ENCODE measurements around the gene CTDSP1.

CTDSP1 gene

DNA sequence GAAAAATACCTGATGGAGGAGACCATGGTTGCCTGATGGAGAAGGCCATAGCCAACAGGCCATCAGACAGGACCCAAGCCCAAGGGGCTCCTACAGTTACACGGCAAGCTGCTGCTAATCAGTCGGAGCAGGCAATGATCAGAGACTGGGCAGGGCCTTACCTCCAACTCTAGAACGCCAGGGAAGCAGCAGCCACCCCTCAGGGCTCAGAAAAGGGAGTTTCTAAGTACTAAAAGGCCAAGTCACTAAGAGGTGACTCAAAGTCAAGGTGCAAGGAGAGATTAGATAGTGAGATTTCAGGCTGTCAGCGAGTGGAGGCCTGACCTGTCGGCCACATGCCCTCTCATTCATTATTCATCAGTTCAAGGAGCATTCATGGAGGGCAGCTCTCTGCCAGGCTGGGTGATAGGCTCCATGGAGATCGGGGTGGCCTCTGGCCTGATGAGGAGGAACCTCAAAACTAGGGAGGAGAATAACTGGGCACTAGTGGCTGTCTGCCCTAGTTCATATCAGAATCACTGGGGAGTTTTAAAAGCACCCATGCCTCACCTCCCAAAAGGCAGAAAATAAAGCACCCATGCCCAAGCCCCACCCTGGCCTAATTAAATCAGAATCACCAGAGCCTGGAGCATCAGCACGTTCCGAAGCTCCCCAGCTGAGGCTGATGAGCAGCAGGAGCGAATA, 22.9 kb downstream of the CTDSP1 start:
- no peak for DNase-seq
- H3K36me3 ChIP-seq (ENCODE audit: control insufficient read depth, insufficient read depth, low read length), result no peaks in the 10 kb centered on the region
- H3K27ac ChIP-seq (ENCODE audit: insufficient read depth, low read length, poor library complexity, severe bottlenecking), result no peak overlapping the region
- H3K4me3 ChIP-seq (ENCODE audit: insufficient read depth, low read depth, low read length, poor library complexity, severe bottlenecking), result no peak overlapping the region
- no peaks in the 10 kb centered on the region for H3K4me1 ChIP-seq (ENCODE audit: control insufficient read depth, insufficient read depth, low read length, poor library complexity, severe bottlenecking)
- no peaks in the 10 kb centered on the region for H3K9me3 ChIP-seq (ENCODE audit: control insufficient read depth, low read length)
- H3K27me3 ChIP-seq (replicated peaks; ENCODE audit: control insufficient read depth, insufficient read depth, low read length, poor library complexity, severe bottlenecking), result no peaks in the 10 kb centered on the region

DNA sequence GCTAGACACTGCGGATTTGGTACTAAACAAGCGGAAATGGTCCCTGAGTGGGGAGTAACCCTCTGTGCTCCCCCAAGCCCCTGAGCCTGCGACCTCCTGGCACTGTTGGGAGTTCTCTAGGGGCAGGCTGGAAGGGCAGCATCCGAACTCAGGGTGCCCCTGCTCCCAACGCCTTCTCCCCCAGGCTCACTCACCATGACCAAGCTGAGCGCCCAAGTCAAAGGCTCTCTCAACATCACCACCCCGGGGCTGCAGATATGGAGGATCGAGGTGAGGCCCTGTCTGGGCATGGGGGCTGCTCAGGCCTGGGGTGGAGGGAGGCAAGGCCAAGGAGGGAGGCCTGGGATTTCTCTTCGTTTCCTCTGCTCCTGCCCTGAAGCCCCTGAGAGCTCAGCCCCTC, 23.9 kb downstream of the CTDSP1 start:
- H3K4me1 ChIP-seq (ENCODE audit: control insufficient read depth, insufficient read depth, low read length, poor library complexity, severe bottlenecking), result no peaks in the 10 kb centered on the region
- no peaks in the 10 kb centered on the region for H3K27me3 ChIP-seq (replicated peaks; ENCODE audit: control insufficient read depth, insufficient read depth, low read length, poor library complexity, severe bottlenecking)
- H3K9me3 ChIP-seq (ENCODE audit: control insufficient read depth, low read length), result no peaks in the 10 kb centered on the region
- DNase-seq, result no peak
- no peak overlapping the region for H3K4me3 ChIP-seq (ENCODE audit: insufficient read depth, low read depth, low read length, poor library complexity, severe bottlenecking)
- no peaks in the 10 kb centered on the region for H3K36me3 ChIP-seq (ENCODE audit: control insufficient read depth, insufficient read depth, low read length)
- H3K27ac ChIP-seq (ENCODE audit: insufficient read depth, low read length, poor library complexity, severe bottlenecking), result no peak overlapping the region

DNA sequence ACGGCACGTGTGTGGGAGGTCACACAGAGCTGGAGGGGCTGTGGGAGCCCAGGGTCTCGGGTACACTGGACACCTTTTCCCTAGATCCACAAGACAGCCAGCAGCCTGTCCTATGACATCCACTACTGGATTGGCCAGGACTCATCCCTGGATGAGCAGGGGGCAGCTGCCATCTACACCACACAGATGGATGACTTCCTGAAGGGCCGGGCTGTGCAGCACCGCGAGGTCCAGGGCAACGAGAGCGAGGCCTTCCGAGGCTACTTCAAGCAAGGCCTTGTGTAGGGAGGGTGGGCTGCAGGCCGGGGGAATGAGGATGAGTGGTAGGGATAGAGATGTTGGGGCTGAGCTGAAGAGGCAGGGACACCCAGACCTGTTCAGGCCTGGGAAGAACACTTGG, 25.9 kb downstream of the CTDSP1 start:
- Histone ChIP-seq H3K9me3 (ENCODE audit: control insufficient read depth, low read length) (no peaks in the 10 kb centered on the region), H3K4me1 (ENCODE audit: control insufficient read depth, insufficient read depth, low read length, poor library complexity, severe bottlenecking) (no peaks in the 10 kb centered on the region), H3K27ac (ENCODE audit: insufficient read depth, low read length, poor library complexity, severe bottlenecking) (no peak overlapping the region), H3K27me3 (replicated peaks; ENCODE audit: control insufficient read depth, insufficient read depth, low read length, poor library complexity, severe bottlenecking) (no peaks in the 10 kb centered on the region), H3K4me3 (ENCODE audit: insufficient read depth, low read depth, low read length, poor library complexity, severe bottlenecking) (no peak overlapping the region), H3K36me3 (ENCODE audit: control insufficient read depth, insufficient read depth, low read length) (no peaks in the 10 kb centered on the region)
- DNase-seq, result no peak

GRCh38 chr2:218427741-218428140, 28.1 kb downstream of the CTDSP1 start:
- Histone ChIP-seq H3K4me1 (ENCODE audit: control insufficient read depth, insufficient read depth, low read length, poor library complexity, severe bottlenecking) (no peaks in the 10 kb centered on the region), H3K27me3 (replicated peaks; ENCODE audit: control insufficient read depth, insufficient read depth, low read length, poor library complexity, severe bottlenecking) (no peaks in the 10 kb centered on the region), H3K27ac (ENCODE audit: insufficient read depth, low read length, poor library complexity, severe bottlenecking) (no peak overlapping the region), H3K4me3 (ENCODE audit: insufficient read depth, low read depth, low read length, poor library complexity, severe bottlenecking) (no peak overlapping the region), H3K9me3 (ENCODE audit: control insufficient read depth, low read length) (no peaks in the 10 kb centered on the region), H3K36me3 (ENCODE audit: control insufficient read depth, insufficient read depth, low read length) (no peaks in the 10 kb centered on the region)
- DNase-seq, result no peak

GRCh38 chr2:218428846-218429558, 29.3 kb downstream of the CTDSP1 start:
- DNase-seq, result no peak
- H3K27ac ChIP-seq (ENCODE audit: insufficient read depth, low read length, poor library complexity, severe bottlenecking), result no peak overlapping the region
- no peak overlapping the region for H3K4me3 ChIP-seq (ENCODE audit: insufficient read depth, low read depth, low read length, poor library complexity, severe bottlenecking)
- H3K4me1 ChIP-seq (ENCODE audit: control insufficient read depth, insufficient read depth, low read length, poor library complexity, severe bottlenecking), result no peaks in the 10 kb centered on the region
- no peaks in the 10 kb centered on the region for H3K9me3 ChIP-seq (ENCODE audit: control insufficient read depth, low read length)
- H3K36me3 ChIP-seq (ENCODE audit: control insufficient read depth, insufficient read depth, low read length), result no peaks in the 10 kb centered on the region
- no peaks in the 10 kb centered on the region for H3K27me3 ChIP-seq (replicated peaks; ENCODE audit: control insufficient read depth, insufficient read depth, low read length, poor library complexity, severe bottlenecking)

GRCh38 chr2:218429911-218430692, 30.4 kb downstream of the CTDSP1 start:
- no peak overlapping the region for H3K27ac ChIP-seq (ENCODE audit: insufficient read depth, low read length, poor library complexity, severe bottlenecking)
- H3K4me3 ChIP-seq (ENCODE audit: insufficient read depth, low read depth, low read length, poor library complexity, severe bottlenecking), result no peak overlapping the region
- DNase-seq, result no peak
- no peaks in the 10 kb centered on the region for H3K4me1 ChIP-seq (ENCODE audit: control insufficient read depth, insufficient read depth, low read length, poor library complexity, severe bottlenecking)
- no peaks in the 10 kb centered on the region for H3K36me3 ChIP-seq (ENCODE audit: control insufficient read depth, insufficient read depth, low read length)
- H3K9me3 ChIP-seq (ENCODE audit: control insufficient read depth, low read length), result no peaks in the 10 kb centered on the region
- no peaks in the 10 kb centered on the region for H3K27me3 ChIP-seq (replicated peaks; ENCODE audit: control insufficient read depth, insufficient read depth, low read length, poor library complexity, severe bottlenecking)

DNA sequence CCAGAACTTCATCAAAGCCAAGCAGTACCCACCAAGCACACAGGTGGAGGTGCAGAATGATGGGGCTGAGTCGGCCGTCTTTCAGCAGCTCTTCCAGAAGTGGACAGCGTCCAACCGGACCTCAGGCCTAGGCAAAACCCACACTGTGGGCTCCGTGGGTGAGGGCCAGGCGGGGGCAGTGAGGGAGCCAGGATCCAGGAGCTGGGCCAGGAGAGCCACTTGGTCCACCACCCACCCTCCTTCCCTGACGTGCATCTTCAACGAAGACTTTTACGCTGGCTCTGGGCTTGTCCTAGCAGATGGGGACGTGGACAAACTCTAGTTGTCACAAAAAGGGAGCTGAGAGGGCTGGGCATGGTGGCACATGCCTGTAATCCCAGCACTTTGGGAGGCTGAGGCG, 31.1 kb downstream of the CTDSP1 start:
- DNase-seq, result no peak
- Histone ChIP-seq H3K27ac (ENCODE audit: insufficient read depth, low read length, poor library complexity, severe bottlenecking) (no peak overlapping the region), H3K4me3 (ENCODE audit: insufficient read depth, low read depth, low read length, poor library complexity, severe bottlenecking) (no peak overlapping the region), H3K9me3 (ENCODE audit: control insufficient read depth, low read length) (no peaks in the 10 kb centered on the region), H3K36me3 (ENCODE audit: control insufficient read depth, insufficient read depth, low read length) (no peaks in the 10 kb centered on the region), H3K27me3 (replicated peaks; ENCODE audit: control insufficient read depth, insufficient read depth, low read length, poor library complexity, severe bottlenecking) (no peaks in the 10 kb centered on the region), H3K4me1 (ENCODE audit: control insufficient read depth, insufficient read depth, low read length, poor library complexity, severe bottlenecking) (no peaks in the 10 kb centered on the region)

DNA sequence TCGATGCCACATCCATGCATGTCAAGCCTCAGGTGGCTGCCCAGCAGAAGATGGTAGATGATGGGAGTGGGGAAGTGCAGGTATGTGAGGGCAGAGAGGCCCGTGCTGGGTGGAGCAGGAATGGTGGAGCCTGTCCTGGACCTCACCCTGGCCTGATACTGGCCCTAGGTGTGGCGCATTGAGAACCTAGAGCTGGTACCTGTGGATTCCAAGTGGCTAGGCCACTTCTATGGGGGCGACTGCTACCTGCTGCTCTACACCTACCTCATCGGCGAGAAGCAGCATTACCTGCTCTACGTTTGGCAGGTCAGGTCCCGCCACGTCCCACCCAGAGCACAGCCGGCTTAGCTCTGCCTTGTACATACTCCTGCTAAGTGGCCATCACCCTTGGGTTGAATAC, 32.2 kb downstream of the CTDSP1 start:
- H3K36me3 ChIP-seq (ENCODE audit: control insufficient read depth, insufficient read depth, low read length), result no peaks in the 10 kb centered on the region
- no peak overlapping the region for H3K27ac ChIP-seq (ENCODE audit: insufficient read depth, low read length, poor library complexity, severe bottlenecking)
- no peaks in the 10 kb centered on the region for H3K27me3 ChIP-seq (replicated peaks; ENCODE audit: control insufficient read depth, insufficient read depth, low read length, poor library complexity, severe bottlenecking)
- H3K4me3 ChIP-seq (ENCODE audit: insufficient read depth, low read depth, low read length, poor library complexity, severe bottlenecking), result no peak overlapping the region
- no peak for DNase-seq
- H3K4me1 ChIP-seq (ENCODE audit: control insufficient read depth, insufficient read depth, low read length, poor library complexity, severe bottlenecking), result no peaks in the 10 kb centered on the region
- H3K9me3 ChIP-seq (ENCODE audit: control insufficient read depth, low read length), result no peaks in the 10 kb centered on the region

DNA sequence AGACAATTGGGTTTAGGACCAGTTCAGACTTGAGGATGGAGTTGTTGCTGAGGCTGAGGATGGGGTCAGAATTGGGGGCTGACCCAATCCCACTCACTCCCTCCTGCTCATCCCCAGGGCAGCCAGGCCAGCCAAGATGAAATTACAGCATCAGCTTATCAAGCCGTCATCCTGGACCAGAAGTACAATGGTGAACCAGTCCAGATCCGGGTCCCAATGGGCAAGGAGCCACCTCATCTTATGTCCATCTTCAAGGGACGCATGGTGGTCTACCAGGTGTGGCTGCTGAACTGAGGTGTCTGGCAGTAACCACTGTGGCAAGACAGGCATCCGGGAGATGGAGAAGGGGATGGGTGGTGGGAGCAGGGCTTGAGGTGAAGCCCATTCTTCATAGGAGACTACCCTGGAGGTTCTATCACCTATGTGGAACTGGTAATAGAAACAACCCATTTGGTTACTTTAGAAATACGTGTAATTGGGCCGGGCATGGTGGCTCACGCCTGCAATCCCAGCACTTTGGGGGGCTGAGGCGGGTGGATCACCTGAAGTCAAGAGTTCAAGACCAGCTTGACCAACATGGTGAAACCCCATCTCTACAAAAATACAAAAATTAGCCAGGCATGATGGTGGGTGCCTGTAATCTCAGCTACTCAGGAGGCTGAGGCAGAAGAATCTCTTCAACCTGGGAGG, 33.2 kb downstream of the CTDSP1 start:
- Histone ChIP-seq H3K27me3 (replicated peaks; ENCODE audit: control insufficient read depth, insufficient read depth, low read length, poor library complexity, severe bottlenecking) (no peaks in the 10 kb centered on the region), H3K4me3 (ENCODE audit: insufficient read depth, low read depth, low read length, poor library complexity, severe bottlenecking) (no peak overlapping the region), H3K9me3 (ENCODE audit: control insufficient read depth, low read length) (no peaks in the 10 kb centered on the region), H3K27ac (ENCODE audit: insufficient read depth, low read length, poor library complexity, severe bottlenecking) (no peak overlapping the region), H3K36me3 (ENCODE audit: control insufficient read depth, insufficient read depth, low read length) (no peaks in the 10 kb centered on the region), H3K4me1 (ENCODE audit: control insufficient read depth, insufficient read depth, low read length, poor library complexity, severe bottlenecking) (no peaks in the 10 kb centered on the region)
- no peak for DNase-seq
